Activated CD4-positive, alpha-beta T cell treated with anti-CD3 and anti-CD28 coated beads for 24 hours (primary cell): Measurements from ENCODE around the gene USP32.

ENCODE experiments used
- DNase-seq, 2 donors: peaks; one replicate each; pipeline ENCODE4 v3.0.0-alpha.2; 2020; ENCODE audit warnings: low read depth in 2 of 2

The USP32 gene

DNA sequence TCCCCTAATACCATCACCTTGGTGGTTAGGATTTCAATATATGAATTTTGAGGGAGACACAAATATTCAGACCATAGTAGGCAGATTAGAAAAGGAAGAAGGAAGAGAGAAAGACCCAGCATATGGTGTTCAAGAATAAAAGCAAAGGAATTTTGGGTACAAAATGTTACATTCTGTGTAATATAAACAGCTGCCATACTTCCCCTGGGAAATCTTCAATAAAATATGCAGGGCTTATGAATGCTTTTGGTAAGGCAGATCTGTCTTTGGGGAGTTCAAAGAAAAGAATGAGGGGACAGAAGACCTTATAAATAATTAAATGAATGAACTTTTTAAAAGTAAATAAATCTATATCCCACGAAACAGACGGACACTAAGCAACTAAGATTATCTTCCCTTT is 91.9 kb downstream of the USP32 start:
- no peak for DNase-seq

DNA sequence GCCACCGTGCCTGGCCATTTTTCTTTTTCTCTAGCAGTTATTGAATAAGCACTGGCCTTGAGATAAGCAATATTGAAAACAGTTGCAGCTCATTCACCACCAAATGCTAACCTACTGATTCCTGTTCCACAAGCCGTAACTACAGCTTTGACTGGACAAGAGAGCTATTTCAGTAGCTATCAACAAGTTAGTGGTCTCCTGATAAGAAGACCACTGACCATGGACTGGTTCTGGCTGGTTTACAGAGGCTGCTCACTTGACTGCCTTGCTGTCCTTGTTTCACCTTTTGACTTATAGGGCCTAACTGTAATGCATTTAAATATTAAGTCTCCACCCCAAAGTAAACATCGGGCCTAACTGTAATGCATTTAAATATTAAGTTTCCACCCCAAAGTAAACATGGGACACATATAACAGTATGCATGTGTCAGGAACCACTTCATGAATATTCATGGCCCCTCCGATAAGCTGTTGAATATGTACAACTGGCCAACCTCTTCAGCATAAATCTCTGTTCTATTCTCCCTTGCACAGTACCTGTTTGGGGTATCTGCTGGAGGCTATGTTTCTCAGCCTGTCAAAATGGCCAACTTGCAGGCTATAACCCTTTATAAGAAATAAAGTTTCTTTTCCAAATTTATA is 94.1 kb downstream of the USP32 start:
- no peak for DNase-seq

DNA sequence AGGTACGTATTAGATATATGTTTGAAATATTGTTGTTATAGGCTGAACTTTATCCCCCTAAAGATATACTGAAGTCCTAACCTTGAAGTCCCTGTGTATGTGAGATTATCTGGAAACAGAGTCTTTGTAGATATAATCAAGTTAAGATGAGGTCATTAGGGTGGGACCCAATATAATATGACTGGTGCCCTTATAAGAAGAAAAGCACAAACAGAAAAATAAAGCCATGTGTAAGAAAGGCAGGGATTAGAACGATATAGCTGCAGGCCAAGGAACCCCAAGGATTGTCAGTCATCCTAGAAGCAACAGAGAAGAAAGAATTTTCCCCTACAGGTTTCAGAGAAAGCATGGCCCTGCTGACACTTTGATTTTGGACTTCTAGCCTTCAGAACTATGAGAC is 95.8 kb downstream of the USP32 start:
- no peak for DNase-seq

DNA sequence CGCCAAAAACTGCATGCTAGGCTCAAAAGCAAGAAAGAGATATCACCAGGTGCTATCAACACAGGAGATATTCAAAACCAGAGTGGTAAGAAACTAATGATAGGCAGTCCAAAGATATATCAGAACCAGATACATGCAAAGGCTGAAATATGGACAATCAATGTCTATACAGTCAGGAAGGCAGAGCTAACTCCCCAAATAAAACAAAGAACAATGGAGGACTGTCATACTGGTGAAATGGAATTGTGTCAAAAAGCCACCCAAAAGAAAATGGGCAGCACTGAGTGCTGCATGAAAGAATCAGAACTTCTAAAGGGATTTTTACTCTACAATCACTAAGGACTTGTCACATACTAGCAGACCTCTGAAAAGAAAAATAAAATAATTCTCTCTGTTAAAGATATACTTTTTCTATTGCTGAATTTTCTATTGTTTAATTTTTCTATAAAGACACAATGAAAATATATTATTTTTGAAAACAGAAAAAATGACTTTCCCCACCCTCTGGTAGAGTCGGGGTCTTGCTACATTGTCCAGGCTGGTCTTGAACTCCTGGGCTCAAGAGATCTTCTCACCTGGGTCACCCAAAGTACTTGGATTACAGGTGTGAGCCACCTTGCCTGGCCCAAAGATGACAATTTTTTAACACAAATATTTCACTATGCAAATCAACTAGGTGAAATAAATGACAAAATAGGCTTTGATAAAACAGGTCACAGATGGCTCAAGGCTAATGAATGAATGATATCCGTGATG is 98.2 kb downstream of the USP32 start:
- no peak for DNase-seq

DNA sequence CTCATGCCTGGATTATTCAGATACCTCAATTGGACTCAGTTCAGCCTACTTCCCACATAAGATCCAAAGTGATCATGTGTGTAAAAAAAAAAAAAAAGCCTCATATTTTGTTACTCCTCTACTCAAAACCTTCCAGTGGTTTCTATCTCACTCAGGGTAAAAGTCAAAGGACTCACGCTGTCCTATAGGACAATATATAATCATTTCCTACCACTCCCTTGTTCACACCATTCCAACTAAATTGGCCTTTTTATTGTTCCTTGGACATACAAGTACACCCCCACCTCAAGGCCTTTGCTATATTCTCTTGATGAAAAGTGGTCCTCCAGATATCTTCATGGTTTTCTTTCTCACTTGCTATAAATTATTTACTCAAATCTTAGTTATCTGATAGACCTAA is 99.2 kb downstream of the USP32 start:
- no peak for DNase-seq

DNA sequence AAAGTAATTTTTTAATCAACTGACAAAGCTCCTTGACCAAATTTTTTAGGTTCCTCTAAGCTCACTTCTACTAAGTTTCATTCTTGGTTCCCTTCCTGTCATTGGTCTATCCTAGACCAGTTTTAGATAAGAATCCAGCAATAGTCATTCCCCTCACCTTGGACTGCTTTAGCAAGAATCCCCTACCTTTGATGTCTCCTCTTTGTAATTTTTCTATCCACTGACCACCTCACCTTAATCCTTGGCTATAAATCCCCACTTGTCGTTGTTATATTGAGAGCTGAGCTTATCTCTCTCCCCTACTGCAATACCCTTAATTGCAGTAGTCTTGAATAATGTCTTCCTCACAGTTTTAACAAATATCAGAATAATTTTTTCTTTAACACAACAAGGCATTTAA is 107.2 kb downstream of the USP32 start:
- DNase-seq: no peak

DNA sequence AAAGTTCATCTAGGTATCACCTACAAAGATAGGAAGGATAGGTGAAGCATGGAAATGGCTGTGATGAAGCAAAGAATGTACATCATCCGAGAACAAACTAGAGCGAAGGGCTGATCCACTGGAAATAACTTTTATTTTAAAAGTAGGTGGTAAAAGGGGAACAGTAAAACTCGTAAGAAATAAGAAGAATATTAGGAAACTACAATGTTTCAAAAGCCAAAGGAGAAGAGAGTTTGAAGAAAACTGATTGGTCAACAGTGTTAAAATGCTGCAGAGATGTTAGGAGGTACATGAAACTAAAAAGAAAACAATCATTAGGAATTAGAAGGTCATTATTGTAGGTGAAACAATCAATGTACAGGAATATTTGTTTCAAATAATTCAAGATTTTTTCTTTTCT is 108.1 kb downstream of the USP32 start:
- no peak for DNase-seq

DNA sequence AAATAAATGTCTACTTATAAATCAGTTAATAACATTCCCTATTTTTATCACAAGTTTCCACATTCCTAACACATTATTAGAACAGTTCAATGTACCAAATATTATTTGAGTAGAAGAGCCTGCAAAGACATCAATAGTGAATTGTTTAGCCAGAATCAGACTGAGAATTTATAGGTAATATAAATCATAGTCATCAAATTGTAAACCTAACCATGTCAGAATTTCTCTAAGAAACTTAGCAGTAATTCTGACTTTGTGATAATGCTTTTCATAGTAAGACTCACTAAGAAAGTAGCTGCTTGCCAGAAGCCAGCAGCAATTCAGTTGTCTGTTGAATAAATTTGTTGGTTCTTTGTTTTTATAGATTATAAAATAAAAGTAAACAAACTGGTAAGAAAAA is 111.3 kb downstream of the USP32 start:
- no peak for DNase-seq

DNA sequence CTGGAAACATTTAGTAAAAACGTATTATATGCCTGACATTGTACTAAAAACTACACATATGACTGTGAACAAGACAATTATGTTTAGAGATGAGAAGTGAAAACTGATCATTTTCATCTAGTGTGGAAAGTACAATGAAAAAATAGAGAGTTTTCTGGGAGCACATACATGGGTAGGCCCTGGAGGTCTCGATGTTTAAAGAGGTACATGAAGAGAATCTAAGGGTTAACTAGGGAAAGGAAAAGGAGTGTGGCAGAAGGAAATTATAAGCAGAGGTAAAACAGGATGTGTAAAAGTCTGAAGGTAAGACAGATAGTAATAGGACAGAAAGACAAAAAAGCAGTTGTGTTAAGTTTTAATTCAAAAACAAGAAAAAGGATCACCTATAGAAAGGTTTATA is 113.7 kb downstream of the USP32 start:
- DNase-seq: no peak

DNA sequence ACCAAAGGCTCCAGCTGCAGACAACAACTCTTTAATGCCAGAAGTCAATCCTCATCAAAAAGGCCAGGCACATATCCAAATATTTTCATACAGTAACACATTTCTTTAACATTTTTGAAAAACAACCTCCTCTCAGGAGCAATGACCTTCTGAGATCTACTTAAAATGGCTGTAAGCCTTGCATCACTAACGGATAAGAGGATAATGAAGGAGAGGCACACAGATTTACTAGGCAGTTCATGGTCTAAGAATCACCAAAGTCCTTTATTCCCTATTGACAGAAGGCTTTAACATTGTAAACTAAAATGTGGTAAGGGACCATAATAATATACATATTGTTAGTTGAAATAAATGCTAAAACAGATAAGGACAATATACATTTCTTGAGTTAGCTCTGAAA is 114.7 kb downstream of the USP32 start:
- no peak for DNase-seq

DNA sequence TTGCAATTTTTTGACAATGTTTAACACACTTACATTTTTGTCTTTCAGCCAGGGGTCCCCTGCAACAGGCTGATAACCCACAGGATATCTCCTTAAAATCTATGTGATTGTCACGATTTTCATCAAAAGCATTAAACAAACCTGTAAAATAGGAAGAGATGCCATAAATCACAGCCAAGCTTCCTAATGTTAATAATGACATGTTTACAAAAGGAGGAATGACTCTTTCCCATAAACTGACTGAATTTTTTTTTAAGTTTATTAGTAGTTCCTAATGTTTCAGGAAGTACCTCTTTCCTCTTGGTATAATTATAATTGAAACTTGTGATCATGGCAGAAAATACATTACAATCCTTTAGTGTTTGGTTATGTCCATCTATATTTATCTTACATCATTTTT is 122.5 kb downstream of the USP32 start:
- DNase-seq: no peak

DNA sequence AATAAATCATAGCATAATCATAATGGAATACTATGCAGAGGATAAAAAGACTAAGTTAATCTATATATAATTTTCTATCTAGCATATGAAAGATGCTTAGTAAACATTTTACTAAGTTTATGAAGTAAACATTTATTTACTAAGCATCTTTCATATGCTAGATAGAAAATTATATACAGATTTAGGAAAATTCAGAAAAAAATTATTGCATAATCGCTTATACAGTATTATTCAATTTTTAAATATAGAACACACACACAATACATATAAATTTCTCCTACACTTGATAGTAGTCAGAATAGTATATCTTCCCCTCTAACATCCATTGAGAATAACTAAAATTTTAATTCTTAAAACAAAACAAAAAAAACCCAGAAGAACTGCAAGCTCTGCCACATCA is 131.4 kb downstream of the USP32 start:
- no peak for DNase-seq

DNA sequence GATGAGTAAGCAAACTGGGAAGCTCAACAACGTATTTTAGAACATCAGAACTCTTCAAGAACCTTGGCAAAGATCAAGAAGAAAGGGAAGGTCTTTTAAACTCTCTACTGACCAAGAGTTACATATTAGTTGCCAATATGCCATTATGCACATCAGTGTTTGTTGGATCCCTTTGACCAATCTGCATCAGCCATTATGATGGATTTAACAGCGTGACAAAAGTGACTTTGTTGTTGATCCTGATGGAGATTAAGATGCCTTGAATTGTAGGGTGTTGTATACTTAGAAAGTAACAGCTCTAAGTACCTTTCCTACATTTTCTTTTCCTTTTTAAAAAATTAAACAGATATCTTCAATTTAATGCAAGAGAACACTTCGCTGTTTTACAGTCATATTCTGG is 133.6 kb downstream of the USP32 start:
- DNase-seq: no peak

DNA sequence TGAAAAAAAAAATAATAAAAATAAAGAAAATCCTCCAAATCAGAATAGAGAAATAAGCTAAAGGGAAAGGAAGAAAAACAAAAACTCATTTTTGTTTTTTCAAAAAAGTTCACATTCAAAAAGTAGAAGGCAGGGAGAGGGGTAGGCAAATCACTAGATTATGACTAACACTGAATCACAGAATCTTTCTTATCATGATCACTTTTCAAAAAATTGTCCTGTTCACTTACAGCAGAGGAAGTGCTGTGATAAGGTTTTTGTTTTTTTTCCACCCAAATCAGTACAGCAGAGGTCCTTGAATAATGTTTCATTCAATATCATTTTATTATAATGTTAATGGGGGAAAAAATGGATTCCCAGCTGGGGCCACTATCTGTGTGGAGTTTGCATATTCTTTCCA is 135.8 kb downstream of the USP32 start:
- no peak for DNase-seq

DNA sequence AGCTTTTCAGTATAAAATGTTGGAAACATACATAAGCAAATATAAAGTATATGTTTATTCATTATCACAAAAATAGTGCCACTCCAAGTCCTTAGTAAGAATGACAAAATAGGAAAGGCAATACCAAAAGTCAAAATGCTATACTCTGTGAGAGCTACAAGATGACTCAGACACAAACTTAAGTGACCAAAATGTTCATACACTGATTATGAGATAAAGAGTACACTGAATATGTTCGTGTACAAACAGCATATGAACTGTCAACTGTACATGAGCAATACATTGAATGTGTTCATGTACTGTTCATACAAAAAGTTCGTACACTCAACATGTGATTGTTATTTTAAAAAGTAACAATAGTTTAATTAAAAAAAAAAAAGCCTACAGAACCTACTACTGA is 138.9 kb downstream of the USP32 start:
- DNase-seq: no peak

DNA sequence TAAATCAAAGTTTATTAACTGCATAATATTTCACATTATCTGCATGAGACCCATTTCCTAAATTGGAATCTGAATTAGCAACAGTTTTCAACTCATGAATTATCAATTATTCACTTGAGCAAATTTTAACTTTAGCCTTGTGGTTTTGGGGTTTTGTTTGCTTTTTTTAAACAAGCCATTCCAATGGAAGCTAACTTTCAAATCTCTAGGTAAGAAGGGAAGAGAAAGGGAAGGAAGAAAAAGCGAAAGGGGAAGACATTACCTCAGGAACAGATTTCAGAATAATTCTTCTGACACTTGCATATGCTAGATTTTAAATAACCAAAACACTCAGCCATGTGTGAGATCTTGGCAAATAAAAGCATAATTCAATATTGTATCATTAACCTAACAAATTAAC is 139.5 kb downstream of the USP32 start:
- DNase-seq: no peak

DNA sequence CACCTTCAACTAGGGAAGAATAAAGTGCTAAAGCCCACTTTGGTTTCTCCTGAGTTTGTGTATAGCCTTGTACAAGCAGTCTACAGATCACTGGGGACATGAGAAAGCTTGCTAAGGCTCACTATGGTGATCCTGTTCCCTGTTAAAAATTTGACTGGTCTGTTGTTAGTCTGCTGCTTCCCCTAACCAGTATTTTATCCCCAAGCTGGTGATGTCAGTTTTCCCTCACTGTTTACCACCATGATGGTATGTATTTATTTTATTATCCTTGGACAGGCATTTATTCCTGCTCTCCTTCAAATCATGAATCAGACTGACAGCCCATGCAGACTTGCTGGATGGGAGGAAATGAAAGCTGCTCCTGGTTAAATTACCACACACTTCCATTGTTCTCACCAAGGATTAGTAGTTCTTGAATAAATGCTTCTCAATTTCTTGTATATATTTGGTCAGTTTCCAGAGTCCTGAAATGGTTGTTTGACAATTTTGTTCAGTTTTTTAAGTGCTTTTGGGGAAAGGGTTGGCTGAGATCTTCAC is 142.6 kb downstream of the USP32 start:
- DNase-seq: no peak

DNA sequence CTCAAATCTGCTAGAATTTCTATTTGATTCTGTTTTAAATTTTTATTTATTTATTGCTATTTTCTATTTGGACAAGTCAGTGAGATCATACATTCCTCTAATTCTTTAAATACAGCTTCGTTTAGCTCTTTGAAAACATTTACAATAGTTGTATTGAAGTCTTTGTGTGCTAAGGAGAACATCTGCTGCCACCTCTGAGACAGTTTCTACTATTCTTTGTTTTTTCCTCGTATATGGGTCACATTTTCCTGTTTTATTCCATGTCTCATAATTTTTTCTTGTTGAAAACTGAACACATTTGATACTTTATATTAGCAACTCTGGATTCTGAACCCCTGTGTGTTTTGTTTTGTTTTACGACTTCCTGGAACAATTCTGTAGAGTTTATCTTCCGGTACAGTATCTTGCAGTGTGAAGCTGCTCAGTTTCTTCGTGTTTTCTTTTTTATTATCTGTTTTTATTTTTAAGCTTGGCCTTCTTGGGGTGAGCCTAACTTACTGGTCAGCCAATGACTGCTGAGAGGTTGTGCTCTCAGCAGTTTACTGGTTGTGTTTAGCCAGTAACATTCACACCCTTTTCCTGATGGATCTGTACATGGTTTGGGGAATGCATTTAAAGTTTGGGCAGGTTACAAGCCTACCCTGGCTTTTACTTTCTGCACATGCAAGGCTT is 143.2 kb downstream of the USP32 start:
- DNase-seq: no peak

DNA sequence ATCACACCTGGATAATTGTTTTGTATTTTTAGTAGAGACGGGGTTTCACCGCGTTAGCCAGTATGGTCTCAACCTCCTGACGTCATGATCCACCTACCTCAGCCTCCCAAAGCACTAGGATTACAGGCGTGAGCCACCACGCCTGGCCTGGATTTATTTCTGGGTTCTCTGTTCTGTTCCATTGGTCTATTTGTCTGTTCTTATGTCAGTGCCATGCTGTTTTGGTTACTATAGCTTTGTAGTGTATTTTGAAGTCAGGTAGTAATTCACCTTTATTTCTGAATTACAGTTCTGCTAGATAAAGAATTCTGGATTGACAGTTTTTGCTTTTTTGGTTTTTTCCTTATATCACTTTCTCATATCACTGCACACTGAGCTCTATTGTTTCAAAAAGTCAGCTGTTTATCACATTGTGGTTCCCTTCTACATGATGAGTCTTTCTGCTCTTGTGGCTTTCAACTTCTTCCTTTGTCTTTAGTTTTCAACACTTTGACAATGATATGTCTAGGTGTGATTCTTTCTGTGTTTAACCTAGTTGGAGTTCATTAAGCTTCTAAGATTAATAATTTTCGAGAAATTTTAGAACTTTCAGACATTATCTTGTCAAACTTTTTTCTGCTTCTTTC is 144.0 kb downstream of the USP32 start:
- no peak for DNase-seq

DNA sequence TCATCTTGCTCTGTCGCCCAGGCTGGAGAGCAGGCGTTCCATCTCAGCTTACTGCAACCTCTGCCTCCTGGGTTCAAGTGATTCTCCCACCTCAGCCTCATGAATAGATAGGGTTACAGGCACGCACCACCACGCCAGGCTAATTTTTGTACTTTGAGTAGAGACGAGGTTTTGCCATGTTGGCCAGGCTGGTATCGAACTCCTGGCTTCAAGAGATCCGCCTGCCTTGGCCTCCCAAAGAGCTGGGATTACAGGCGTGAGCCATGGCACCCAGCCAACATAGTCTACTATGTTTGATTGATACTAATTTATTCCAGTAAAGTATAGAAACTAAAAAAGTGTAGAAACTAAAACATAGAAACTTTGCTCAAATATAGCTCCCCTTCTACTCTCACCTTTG is 147.3 kb downstream of the USP32 start:
- DNase-seq: no peak

DNA sequence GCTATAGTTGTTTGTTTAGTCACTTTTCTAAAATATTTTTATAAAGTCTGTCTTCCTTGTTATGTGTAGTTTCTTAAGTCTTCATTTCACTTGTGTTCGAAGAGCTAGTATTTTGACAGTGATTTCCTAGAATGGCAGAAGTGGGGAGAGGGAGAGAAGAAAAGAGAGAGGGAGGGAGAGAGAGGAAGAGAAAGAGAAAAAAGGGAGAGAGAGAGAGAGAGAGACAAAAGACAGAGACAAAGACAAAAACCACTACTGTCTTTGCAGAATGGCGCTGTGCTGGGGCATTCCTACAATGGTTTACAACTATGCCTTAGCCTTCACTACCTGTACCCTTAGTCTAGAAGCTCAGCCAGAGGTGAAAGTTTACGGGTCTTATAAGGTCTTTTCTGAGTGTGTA is 151.6 kb downstream of the USP32 start:
- no peak for DNase-seq

DNA sequence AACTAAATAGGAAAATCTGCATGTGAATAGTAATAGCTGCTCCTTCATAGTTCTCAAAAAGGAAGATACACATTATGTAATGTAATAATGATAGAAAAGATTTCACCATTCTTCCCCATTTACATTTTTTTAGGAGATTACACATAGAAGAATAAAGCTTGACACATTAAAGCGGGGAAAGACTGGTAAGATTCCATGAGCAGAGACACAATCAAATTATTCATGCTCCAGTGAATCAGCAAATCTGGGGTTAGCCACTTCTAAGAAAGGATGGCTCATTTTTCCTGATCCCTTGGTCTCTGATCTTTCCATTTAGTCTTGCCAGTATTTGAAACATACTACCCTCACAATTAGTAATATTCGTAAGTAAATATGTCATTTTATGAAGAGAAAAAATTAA is 160.2 kb downstream of the USP32 start:
- DNase-seq: no peak

DNA sequence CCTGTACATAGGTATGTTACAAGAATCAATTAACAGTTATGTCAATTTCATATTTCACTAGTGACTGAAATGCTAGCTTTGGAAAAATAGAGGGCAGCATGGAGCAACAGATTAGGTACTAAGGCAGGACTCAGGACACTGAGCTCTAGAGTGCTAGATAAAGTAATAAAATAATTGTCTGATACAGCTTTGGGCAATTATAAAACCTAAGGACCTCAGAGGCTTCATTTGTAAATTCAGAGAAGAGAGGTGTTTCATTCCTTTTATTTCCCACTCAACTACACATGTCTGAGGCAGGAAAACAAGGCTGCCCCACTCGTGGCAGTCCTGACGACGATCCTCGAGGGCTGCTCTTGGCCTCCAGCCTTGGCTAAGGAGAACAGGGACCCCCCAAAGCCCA is 160.7 kb downstream of the USP32 start:
- no peak for DNase-seq
